Activated CD8-positive, alpha-beta memory T cell treated with anti-CD3 and anti-CD28 coated beads, Interleukin-2, amount 50 U/mL, for 4 hours (primary cell): ENCODE results near the gene RASGRP2.

Experiments used
- DNase-seq: peaks from one replicate; pipeline ENCODE4 v3.0.0-alpha.2; 2020

The RASGRP2 gene

GRCh38 chr11:64743591-64744543, at the start of gene RASGRP2:
TSS of gene RASGRP2 (minus strand) at chr11:64744142. CDS start at chr11:64742866, 1,276 bp downstream.
- DNase-seq, result peak; percentile 84

GRCh38 chr11:64792482-64792881, 48.5 kb upstream of the RASGRP2 start:
- no peak for DNase-seq

- no peak for DNase-seq
These were observed 47.9 kb upstream of the RASGRP2 start for GRCh38 chr11:64791781-64792291.

- no peak for DNase-seq
These were observed 46.5 kb upstream of the RASGRP2 start for GRCh38 chr11:64790205-64791095.

- DNase-seq, result no peak
These were observed 45.6 kb upstream of the RASGRP2 start for GRCh38 chr11:64789331-64790204.

GRCh38 chr11:64788321-64789215, 44.6 kb upstream of the RASGRP2 start:
- DNase-seq, result no peak

- DNase-seq, result peak; percentile 63
These were observed 43.8 kb upstream of the RASGRP2 start for GRCh38 chr11:64787526-64788320.

GRCh38 chr11:64786308-64786707, 42.4 kb upstream of the RASGRP2 start:
- no peak for DNase-seq

GRCh38 chr11:64784813-64785581, 41.1 kb upstream of the RASGRP2 start:
- DNase-seq, result no peak

GRCh38 chr11:64778473-64779298, 34.7 kb upstream of the RASGRP2 start, which contains the start of gene SF1:
TSS of gene SF1 (minus strand) at chr11:64778542. CDS start at chr11:64778392, 150 bp downstream.
- DNase-seq, result peak; percentile 96

GRCh38 chr11:64778223-64778472, 34.2 kb upstream of the RASGRP2 start:
- no peak for DNase-seq

GRCh38 chr11:64777449-64778222, 33.7 kb upstream of the RASGRP2 start:
- peak; percentile 80 for DNase-seq

- DNase-seq, result peak; percentile 9
These were observed 32.9 kb upstream of the RASGRP2 start for GRCh38 chr11:64776875-64777274.

- no peak for DNase-seq
These were observed 32.5 kb upstream of the RASGRP2 start for GRCh38 chr11:64776425-64776824.

GRCh38 chr11:64774144-64774543, 30.2 kb upstream of the RASGRP2 start:
- no peak for DNase-seq

- DNase-seq, result no peak
These were observed 28.5 kb upstream of the RASGRP2 start for GRCh38 chr11:64772303-64773018.

GRCh38 chr11:64771861-64772260, 27.9 kb upstream of the RASGRP2 start:
- no peak for DNase-seq
